WTC11 (cell line): Measurements from ENCODE around the gene PLEKHH1.

ENCODE experiments used
- ARID4B ChIP-seq: sonication (generic); formaldehyde crosslinking; IDR thresholded peaks from 2 replicates; pipeline ENCODE4 v1.8.0; 2023; ENCODE audit warnings: missing genetic modification reagents, mild to moderate bottlenecking, borderline replicate concordance
- CBFB ChIP-seq: sonication (generic); formaldehyde crosslinking; IDR thresholded peaks from 2 replicates; pipeline ENCODE4 v1.8.1; 2022; ENCODE audit warnings: mild to moderate bottlenecking, low read depth, missing genetic modification reagents
- CREB1 ChIP-seq: sonication (generic); formaldehyde crosslinking; IDR thresholded peaks from 2 replicates; pipeline ENCODE4 v1.8.0; 2023; ENCODE audit warnings: mild to moderate bottlenecking, missing genetic modification reagents
- CREM ChIP-seq: sonication (generic); formaldehyde crosslinking; IDR thresholded peaks from 2 replicates; pipeline ENCODE4 v1.8.1; 2022; ENCODE audit warnings: mild to moderate bottlenecking, missing genetic modification reagents, moderate library complexity
- CTCF ChIP-seq: fragments of 200-600 bp; IDR thresholded peaks from 2 replicates; pipeline ENCODE4 v1.8.0; 2022; ENCODE audit warnings: antibody characterized with exemption
- E2F4 ChIP-seq: sonication (generic); formaldehyde crosslinking; IDR thresholded peaks from 2 replicates; pipeline ENCODE4 v1.8.1; 2022; ENCODE audit warnings: low read depth, mild to moderate bottlenecking, moderate library complexity, missing genetic modification reagents, borderline replicate concordance
- ELF4 ChIP-seq: sonication (generic); formaldehyde crosslinking; IDR thresholded peaks from 2 replicates; pipeline ENCODE4 v1.8.1; 2022; ENCODE audit warnings: low read depth, mild to moderate bottlenecking, moderate library complexity, missing genetic modification reagents
- IRF1 ChIP-seq: sonication (generic); formaldehyde crosslinking; IDR thresholded peaks from 2 replicates; pipeline ENCODE4 v1.8.0; 2023; ENCODE audit warnings: missing genetic modification reagents
- NFYB ChIP-seq: sonication (generic); formaldehyde crosslinking; conservative IDR thresholded peaks from 2 replicates; pipeline ENCODE4 v1.8.0; 2022; ENCODE audit warnings: low read depth, missing genetic modification reagents
- PRDM15 ChIP-seq: sonication (generic); formaldehyde crosslinking; IDR thresholded peaks from 2 replicates; pipeline ENCODE4 v1.8.0; 2022; ENCODE audit warnings: missing genetic modification reagents
- RELA ChIP-seq: sonication (generic); formaldehyde crosslinking; IDR thresholded peaks from 2 replicates; pipeline ENCODE4 v1.8.1; 2022; ENCODE audit warnings: missing genetic modification reagents, mild to moderate bottlenecking, borderline replicate concordance
- TEAD4 ChIP-seq: sonication (generic); formaldehyde crosslinking; IDR thresholded peaks from 2 replicates; pipeline ENCODE4 v1.8.0; 2022; ENCODE audit warnings: mild to moderate bottlenecking, missing genetic modification reagents
- ZNF317 ChIP-seq: sonication (generic); formaldehyde crosslinking; IDR thresholded peaks from 2 replicates; pipeline ENCODE4 v1.8.1; 2023; ENCODE audit warnings: low read depth, mild to moderate bottlenecking, moderate library complexity, missing genetic modification reagents, borderline replicate concordance

GRCh38 chr14:67491741-67492507, 41.2 kb upstream of the PLEKHH1 start:
- TF ChIP-seq ARID4B (CRISPR knock-in tag) (no peak), NFYB (CRISPR knock-in tag) (no peak), TEAD4 (CRISPR knock-in tag) (no peak), ZNF317 (CRISPR knock-in tag) (no peak), CREM (CRISPR knock-in tag) (no peak), CTCF (no peak), E2F4 (no peak), PRDM15 (CRISPR knock-in tag) (no peak), IRF1 (no peak), ELF4 (CRISPR knock-in tag) (no peak), RELA (CRISPR knock-in tag) (no peak), CREB1 (CRISPR knock-in tag) (no peak), CBFB (no peak)
